ENCODE results near the gene PDE7B. TPM values are rescaled to one million over a fixed set of nuclear protein-coding genes. Genes with fewer than 3 reads are reported as not detected.

PDE7B gene
- total and polyA plus RNA-seq, 2 donors (not counting 1 experiment from before 2014, with no cell fraction given): 2.6 to 7.5 TPM

DNA sequence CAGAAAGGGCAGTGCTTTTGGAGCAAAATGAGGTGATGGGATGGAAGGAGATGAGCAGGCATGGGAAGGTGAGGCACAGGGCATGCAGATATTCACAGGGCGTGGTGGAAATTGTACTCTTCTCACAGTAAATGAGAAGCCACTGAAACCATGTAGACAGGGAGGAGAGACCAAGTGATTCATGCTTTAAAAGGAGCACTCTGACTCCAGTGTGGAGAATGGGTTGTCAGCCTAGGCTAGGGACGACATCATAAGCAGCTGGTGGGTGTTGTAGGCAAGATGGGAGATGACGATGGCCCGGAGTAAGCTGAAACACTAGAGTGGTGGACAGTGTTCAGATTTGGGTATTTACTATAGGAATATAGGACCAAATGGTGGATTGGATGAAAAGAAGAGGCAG, 18.4 kb downstream of the PDE7B start:
- Histone ChIP-seq H3K9me3 (ENCODE audit: control extremely low read depth in 1 of 3, control insufficient read depth in 2 of 3, insufficient read depth in 1 of 3, low read length in 2 of 3) (no peaks in the 10 kb centered on the region), H3K27ac (ENCODE audit: low read length in 2 of 2) (no peak overlapping the region), H3K27me3 (replicated peaks in 1 of 4; ENCODE audit: control extremely low read depth in 1 of 4, control insufficient read depth in 3 of 4, insufficient read depth in 4 of 4, low read length in 3 of 4) (no peaks in the 10 kb centered on the region), H3K4me2 (replicated peaks; ENCODE audit: low read depth, low read length, poor library complexity, severe bottlenecking) (no peak overlapping the region), H3K4me1 (ENCODE audit: control insufficient read depth in 2 of 2, insufficient read depth in 2 of 2, low read length in 2 of 2) (no peaks in the 10 kb centered on the region), H3K79me2 (ENCODE audit: control insufficient read depth, insufficient read depth, low read length) (no peaks in the 10 kb centered on the region), H3K9ac (ENCODE audit: low read length) (no peak overlapping the region), H3K36me3 (replicated peaks in 1 of 2; ENCODE audit: control extremely low read depth in 1 of 2, control insufficient read depth in 1 of 2, extremely low read depth in 1 of 2, insufficient read depth in 2 of 2, low read length in 1 of 2) (no peaks in the 10 kb centered on the region), H2AFZ (ENCODE audit: insufficient read depth, low read depth, low read length, poor library complexity, severe bottlenecking) (no peak overlapping the region), H3K4me3 (ENCODE audit: control extremely low read depth in 1 of 5, extremely low read depth in 1 of 5, insufficient read depth in 1 of 5, low read depth in 2 of 5, low read length in 4 of 5) (no peak overlapping the region), H4K20me1 (ENCODE audit: control insufficient read depth, insufficient read depth, low read length, poor library complexity, severe bottlenecking) (no peaks in the 10 kb centered on the region)
- Mint-ChIP-seq H3K9me3 (ENCODE audit: insufficient read depth) (no peaks in the 10 kb centered on the region), H3K27me3 (no peaks in the 10 kb centered on the region), H3K4me1 (peaks cover 1% of the 10 kb centered on the region), H3K4me3 (no peak overlapping the region), H3K27ac (no peak overlapping the region)
- intact Hi-C loops (cut with micrococcal nuclease): no loop called here
- TF ChIP-seq EZH2 (IDR thresholded peaks at IDR 0.05; ENCODE audit: borderline replicate concordance, insufficient read depth, low read depth, low read length, poor library complexity, severe bottlenecking): no peak
- no peak for TF ChIP-seq CTCF (IDR thresholded peaks at IDR 0.05)
- DNase-seq (no peak), ATAC-seq (ENCODE audit: low read depth) (no peak)
- WGBS (ENCODE audit: insufficient coverage): 98% methylated on average over 4 of the region's 4 CpGs
- ChIA-PET POLR2A (no interaction called here), CTCF (no interaction called here)

GRCh38 chr6:135870722-135871121, 19.2 kb downstream of the PDE7B start:
- H3K79me2 ChIP-seq (ENCODE audit: control insufficient read depth, insufficient read depth, low read length): no peaks in the 10 kb centered on the region
- H3K27me3 ChIP-seq (replicated peaks in 1 of 4; ENCODE audit: control extremely low read depth in 1 of 4, control insufficient read depth in 3 of 4, insufficient read depth in 4 of 4, low read length in 3 of 4): no peaks in the 10 kb centered on the region
- Mint-ChIP-seq H3K4me3 (no peak overlapping the region), H3K27me3 (no peaks in the 10 kb centered on the region), H3K9me3 (ENCODE audit: insufficient read depth) (no peaks in the 10 kb centered on the region), H3K4me1 (peaks cover 2% of the 10 kb centered on the region), H3K27ac (no peak overlapping the region)
- no peaks in the 10 kb centered on the region for H3K36me3 ChIP-seq (replicated peaks in 1 of 2; ENCODE audit: control extremely low read depth in 1 of 2, control insufficient read depth in 1 of 2, extremely low read depth in 1 of 2, insufficient read depth in 2 of 2, low read length in 1 of 2)
- H3K4me2 ChIP-seq (replicated peaks; ENCODE audit: low read depth, low read length, poor library complexity, severe bottlenecking): no peak overlapping the region
- CTCF ChIA-PET: no interaction called here
- intact Hi-C loops (cut with micrococcal nuclease): no loop called here
- DNase-seq: no peak
- no peak overlapping the region for H3K27ac ChIP-seq (ENCODE audit: low read length in 2 of 2)
- TF ChIP-seq CTCF (IDR thresholded peaks at IDR 0.05): no peak
- TF ChIP-seq EZH2 (IDR thresholded peaks at IDR 0.05; ENCODE audit: borderline replicate concordance, insufficient read depth, low read depth, low read length, poor library complexity, severe bottlenecking): no peak
- no peaks in the 10 kb centered on the region for H3K9me3 ChIP-seq (ENCODE audit: control extremely low read depth in 1 of 3, control insufficient read depth in 2 of 3, insufficient read depth in 1 of 3, low read length in 2 of 3)
- H3K4me1 ChIP-seq (ENCODE audit: control insufficient read depth in 2 of 2, insufficient read depth in 2 of 2, low read length in 2 of 2): no peaks in the 10 kb centered on the region
- POLR2A ChIA-PET: no interaction called here
- WGBS (ENCODE audit: insufficient coverage): 100% methylated on average over 2 of the region's 2 CpGs
- no peak overlapping the region for H3K4me3 ChIP-seq (ENCODE audit: control extremely low read depth in 1 of 5, extremely low read depth in 1 of 5, insufficient read depth in 1 of 5, low read depth in 2 of 5, low read length in 4 of 5)
- ATAC-seq (ENCODE audit: low read depth): no peak
- no peak overlapping the region for H2AFZ ChIP-seq (ENCODE audit: insufficient read depth, low read depth, low read length, poor library complexity, severe bottlenecking)
- no peak overlapping the region for H3K9ac ChIP-seq (ENCODE audit: low read length)
- no peaks in the 10 kb centered on the region for H4K20me1 ChIP-seq (ENCODE audit: control insufficient read depth, insufficient read depth, low read length, poor library complexity, severe bottlenecking)
